Erythroblast (primary cell): ENCODE results near the gene DUSP16.
A peak's percentile ranks its signal among the peaks of the same experiment; 100 is the strongest.

Source experiments
- DNase-seq, 2 experiments: peaks; one replicate each; lab custom pipeline; 2025; lab: John Stamatoyannopoulos, UW
- GATA1 ChIP-seq: IDR thresholded peaks from 2 replicates; pipeline ENCODE4 v1.6.1; 2011; ENCODE audit warnings: low read depth, mild to moderate bottlenecking, control low read depth, low read length, moderate library complexity
- POLR2A ChIP-seq: IDR thresholded peaks from 2 replicates; pipeline ENCODE4 v1.6.1; 2011; ENCODE audit warnings: mild to moderate bottlenecking, low read length

DUSP16 gene

GRCh38 chr12:12441843-12442461 lies 120.7 kb downstream of the DUSP16 start:
- DNase-seq, result peak; percentile 71 to 92
- TF ChIP-seq POLR2A, result peak; percentile 53
- peak; percentile 30 for TF ChIP-seq GATA1

GRCh38 chr12:12441429-12441807 lies 121.2 kb downstream of the DUSP16 start:
- no peak for TF ChIP-seq GATA1
- no peak for TF ChIP-seq POLR2A
- peak in 1 of 2 experiments; percentile 36 for DNase-seq

- DNase-seq, result no peak
- no peak for TF ChIP-seq GATA1
- no peak for TF ChIP-seq POLR2A
Measured at GRCh38 chr12:12440784-12441428, 121.8 kb downstream of the DUSP16 start.

GRCh38 chr12:12439636-12440035 lies 123.0 kb downstream of the DUSP16 start:
- TF ChIP-seq GATA1, result no peak
- no peak for TF ChIP-seq POLR2A
- DNase-seq, result peak; percentile 12 to 45

- no peak for TF ChIP-seq POLR2A
- TF ChIP-seq GATA1, result no peak
- no peak for DNase-seq
Measured at GRCh38 chr12:12436831-12437345, 125.8 kb downstream of the DUSP16 start.

GRCh38 chr12:12433203-12433731 lies 129.4 kb downstream of the DUSP16 start:
- TF ChIP-seq GATA1, result no peak
- TF ChIP-seq POLR2A, result no peak
- no peak for DNase-seq

- no peak for DNase-seq
- TF ChIP-seq POLR2A (no peak), GATA1 (no peak)
Measured at GRCh38 chr12:12432364-12432763, 130.3 kb downstream of the DUSP16 start.

- no peak for DNase-seq
- TF ChIP-seq GATA1, result no peak
- TF ChIP-seq POLR2A, result no peak
Measured at GRCh38 chr12:12428961-12429657, 133.6 kb downstream of the DUSP16 start.

GRCh38 chr12:12428047-12428446 lies 134.6 kb downstream of the DUSP16 start:
- no peak for DNase-seq

GRCh38 chr12:12427568-12427967 lies 135.1 kb downstream of the DUSP16 start:
- DNase-seq, result no peak
- TF ChIP-seq POLR2A (no peak), GATA1 (no peak)

More at GRCh38 chr12:12428047-12428446, 134.6 kb downstream of the DUSP16 start:
- TF ChIP-seq GATA1 (no peak), POLR2A (no peak)

- no peak for TF ChIP-seq POLR2A
- TF ChIP-seq GATA1, result no peak
- no peak for DNase-seq
Measured at GRCh38 chr12:12425616-12426015, 137.0 kb downstream of the DUSP16 start.

- no peak for TF ChIP-seq GATA1
- TF ChIP-seq POLR2A, result no peak
Measured at GRCh38 chr12:12425001-12425400, 137.7 kb downstream of the DUSP16 start.

More at GRCh38 chr12:12425001-12425400, 137.7 kb downstream of the DUSP16 start:
- no peak for DNase-seq
